B cell (primary cell): Measurements from ENCODE around the gene GNA14.

ENCODE experiments used
- EZH2 ChIP-seq: IDR thresholded peaks from 2 replicates; pipeline ENCODE4 v1.6.1; 2012; ENCODE audit warnings: borderline replicate concordance, low read depth, mild to moderate bottlenecking, moderate library complexity, low read length; ENCODE audit not compliant: insufficient read depth, poor library complexity, severe bottlenecking
- TF ChIP-seq, protein P1 (sequence below): fragments of 200-600 bp; IDR thresholded peaks from one replicate; pipeline ENCODE4 v1.8.0; 2022; ENCODE audit warnings: antibody characterized with exemption, mild to moderate bottlenecking

DNA sequence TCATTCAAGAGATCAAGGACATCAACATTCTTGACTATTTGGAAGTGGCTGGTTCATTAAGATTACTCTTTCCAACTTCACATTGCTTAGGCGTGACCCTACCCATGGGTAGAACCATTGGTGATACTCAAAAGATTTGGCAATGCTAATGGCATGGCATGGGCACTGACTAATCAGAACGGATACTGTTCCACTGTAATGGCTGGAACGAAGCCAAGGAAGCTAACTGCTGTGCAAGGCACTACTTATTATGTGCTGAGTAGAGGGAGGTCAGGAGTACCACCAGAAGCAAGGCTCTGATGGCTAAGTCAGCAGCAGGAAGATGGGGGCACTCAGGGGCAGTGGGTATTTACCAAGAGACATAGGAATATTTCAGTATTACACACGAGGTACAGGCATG is 31.9 kb downstream of the GNA14 start:
- TF ChIP-seq, protein P1, sequence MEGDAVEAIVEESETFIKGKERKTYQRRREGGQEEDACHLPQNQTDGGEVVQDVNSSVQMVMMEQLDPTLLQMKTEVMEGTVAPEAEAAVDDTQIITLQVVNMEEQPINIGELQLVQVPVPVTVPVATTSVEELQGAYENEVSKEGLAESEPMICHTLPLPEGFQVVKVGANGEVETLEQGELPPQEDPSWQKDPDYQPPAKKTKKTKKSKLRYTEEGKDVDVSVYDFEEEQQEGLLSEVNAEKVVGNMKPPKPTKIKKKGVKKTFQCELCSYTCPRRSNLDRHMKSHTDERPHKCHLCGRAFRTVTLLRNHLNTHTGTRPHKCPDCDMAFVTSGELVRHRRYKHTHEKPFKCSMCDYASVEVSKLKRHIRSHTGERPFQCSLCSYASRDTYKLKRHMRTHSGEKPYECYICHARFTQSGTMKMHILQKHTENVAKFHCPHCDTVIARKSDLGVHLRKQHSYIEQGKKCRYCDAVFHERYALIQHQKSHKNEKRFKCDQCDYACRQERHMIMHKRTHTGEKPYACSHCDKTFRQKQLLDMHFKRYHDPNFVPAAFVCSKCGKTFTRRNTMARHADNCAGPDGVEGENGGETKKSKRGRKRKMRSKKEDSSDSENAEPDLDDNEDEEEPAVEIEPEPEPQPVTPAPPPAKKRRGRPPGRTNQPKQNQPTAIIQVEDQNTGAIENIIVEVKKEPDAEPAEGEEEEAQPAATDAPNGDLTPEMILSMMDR, result no peak
- no peak for TF ChIP-seq EZH2
